ENCODE results near the gene TSPYL1.
A peak's percentile ranks its signal among the peaks of the same experiment; 100 is the strongest.
"Not testable (repeated sequence)": the region's sequence is repeated elsewhere in the genome, so short reads cannot be mapped to it uniquely, and the experiment has no call there.

Gene TSPYL1

GRCh38 chr6:116284984-116285383, 5.3 kb upstream of the TSPYL1 start:
- not testable (repeated sequence) for H3K4me1 ChIP-seq (ENCODE audit: insufficient read depth, low read length); H3K9ac ChIP-seq (ENCODE audit: low read depth, low read length); H3K9me3 ChIP-seq (ENCODE audit: control insufficient read depth, insufficient read depth, low read length); H3K36me3 ChIP-seq (ENCODE audit: insufficient read depth, low read length)

GRCh38 chr6:116283191-116283590, 3.5 kb upstream of the TSPYL1 start:
- Histone ChIP-seq H3K4me1 (ENCODE audit: insufficient read depth, low read length) (peaks cover 7% of the 10 kb centered on the region), H3K36me3 (ENCODE audit: insufficient read depth, low read length) (no peaks in the 10 kb centered on the region), H3K9ac (ENCODE audit: low read depth, low read length) (no peak overlapping the region), H3K9me3 (ENCODE audit: control insufficient read depth, insufficient read depth, low read length) (no peaks in the 10 kb centered on the region)

- Histone ChIP-seq H3K4me1 (ENCODE audit: insufficient read depth, low read length) (peaks cover 10% of the 10 kb centered on the region), H3K36me3 (ENCODE audit: insufficient read depth, low read length) (no peaks in the 10 kb centered on the region), H3K9me3 (ENCODE audit: control insufficient read depth, insufficient read depth, low read length) (no peaks in the 10 kb centered on the region), H3K9ac (ENCODE audit: low read depth, low read length) (no peak overlapping the region)
Measured at GRCh38 chr6:116282698-116283097, 3.0 kb upstream of the TSPYL1 start.

GRCh38 chr6:116280933-116281316, 1.2 kb upstream of the TSPYL1 start:
- H3K9me3 ChIP-seq (ENCODE audit: control insufficient read depth, insufficient read depth, low read length), result no peaks in the 10 kb centered on the region
- no peaks in the 10 kb centered on the region for H3K36me3 ChIP-seq (ENCODE audit: insufficient read depth, low read length)
- peaks cover 10% of the 10 kb centered on the region for H3K4me1 ChIP-seq (ENCODE audit: insufficient read depth, low read length)
- 0 out of 2 replicates have a peak overlapping the region, but pooled peaks have one; percentile 91 for H3K9ac ChIP-seq (ENCODE audit: low read depth, low read length)

- H3K9me3 ChIP-seq (ENCODE audit: control insufficient read depth, insufficient read depth, low read length), result no peaks in the 10 kb centered on the region
- peaks cover 10% of the 10 kb centered on the region for H3K4me1 ChIP-seq (ENCODE audit: insufficient read depth, low read length)
- H3K36me3 ChIP-seq (ENCODE audit: insufficient read depth, low read length), result no peaks in the 10 kb centered on the region
- H3K9ac ChIP-seq (ENCODE audit: low read depth, low read length), result peak overlapping the region; percentile 91
Measured at GRCh38 chr6:116280161-116280932, 617 bp upstream of the TSPYL1 start.

- Histone ChIP-seq H3K9me3 (ENCODE audit: control insufficient read depth, insufficient read depth, low read length) (no peaks in the 10 kb centered on the region), H3K4me1 (ENCODE audit: insufficient read depth, low read length) (peaks cover 10% of the 10 kb centered on the region), H3K36me3 (ENCODE audit: insufficient read depth, low read length) (no peaks in the 10 kb centered on the region), H3K9ac (ENCODE audit: low read depth, low read length) (peak overlapping the region; percentile 91)
Measured at GRCh38 chr6:116278854-116279231, 887 bp downstream of the TSPYL1 start.

- Histone ChIP-seq H3K9ac (ENCODE audit: low read depth, low read length) (peak overlapping the region; percentile 91; the same call in 1 of the 2 replicates), H3K9me3 (ENCODE audit: control insufficient read depth, insufficient read depth, low read length) (no peaks in the 10 kb centered on the region), H3K4me1 (ENCODE audit: insufficient read depth, low read length) (peaks cover 10% of the 10 kb centered on the region), H3K36me3 (ENCODE audit: insufficient read depth, low read length) (no peaks in the 10 kb centered on the region)
Measured at GRCh38 chr6:116278481-116278829, 1.3 kb downstream of the TSPYL1 start.

GRCh38 chr6:116277124-116277523, 2.6 kb downstream of the TSPYL1 start:
- Histone ChIP-seq H3K9ac (ENCODE audit: low read depth, low read length) (peak overlapping the region; percentile 43), H3K36me3 (ENCODE audit: insufficient read depth, low read length) (no peaks in the 10 kb centered on the region), H3K9me3 (ENCODE audit: control insufficient read depth, insufficient read depth, low read length) (no peaks in the 10 kb centered on the region), H3K4me1 (ENCODE audit: insufficient read depth, low read length) (peaks cover 14% of the 10 kb centered on the region)

GRCh38 chr6:116271149-116271708, 8.5 kb downstream of the TSPYL1 start:
- Histone ChIP-seq H3K9me3 (ENCODE audit: control insufficient read depth, insufficient read depth, low read length) (no peaks in the 10 kb centered on the region), H3K9ac (ENCODE audit: low read depth, low read length) (no peak overlapping the region), H3K4me1 (ENCODE audit: insufficient read depth, low read length) (peaks cover 18% of the 10 kb centered on the region; the same call in 1 of the 2 replicates), H3K36me3 (ENCODE audit: insufficient read depth, low read length) (no peaks in the 10 kb centered on the region)

GRCh38 chr6:116268589-116269293, 11.0 kb downstream of the TSPYL1 start:
- H3K9ac ChIP-seq (ENCODE audit: low read depth, low read length), result no peak overlapping the region
- peaks cover 18% of the 10 kb centered on the region; the same call in 1 of the 2 replicates for H3K4me1 ChIP-seq (ENCODE audit: insufficient read depth, low read length)
- H3K9me3 ChIP-seq (ENCODE audit: control insufficient read depth, insufficient read depth, low read length), result no peaks in the 10 kb centered on the region
- no peaks in the 10 kb centered on the region for H3K36me3 ChIP-seq (ENCODE audit: insufficient read depth, low read length)

- Histone ChIP-seq H3K9ac (ENCODE audit: low read depth, low read length) (no peak overlapping the region), H3K4me1 (ENCODE audit: insufficient read depth, low read length) (peaks cover 18% of the 10 kb centered on the region; the same call in 1 of the 2 replicates), H3K36me3 (ENCODE audit: insufficient read depth, low read length) (no peaks in the 10 kb centered on the region), H3K9me3 (ENCODE audit: control insufficient read depth, insufficient read depth, low read length) (no peaks in the 10 kb centered on the region)
Measured at GRCh38 chr6:116267836-116268588, 11.7 kb downstream of the TSPYL1 start.

GRCh38 chr6:116266803-116267202, 12.9 kb downstream of the TSPYL1 start:
- H3K9me3 ChIP-seq (ENCODE audit: control insufficient read depth, insufficient read depth, low read length), result no peaks in the 10 kb centered on the region
- H3K9ac ChIP-seq (ENCODE audit: low read depth, low read length), result no peak overlapping the region

GRCh38 chr6:116265041-116265829, 14.5 kb downstream of the TSPYL1 start:
- no peaks in the 10 kb centered on the region for H3K36me3 ChIP-seq (ENCODE audit: insufficient read depth, low read length)
- no peaks in the 10 kb centered on the region for H3K9me3 ChIP-seq (ENCODE audit: control insufficient read depth, insufficient read depth, low read length)
- H3K4me1 ChIP-seq (ENCODE audit: insufficient read depth, low read length), result no peaks in the 10 kb centered on the region
- H3K9ac ChIP-seq (ENCODE audit: low read depth, low read length), result no peak overlapping the region

More at GRCh38 chr6:116266803-116267202, 12.9 kb downstream of the TSPYL1 start:
- no peaks in the 10 kb centered on the region for H3K36me3 ChIP-seq (ENCODE audit: insufficient read depth, low read length)
- peaks cover 11% of the 10 kb centered on the region; the same call in 1 of the 2 replicates for H3K4me1 ChIP-seq (ENCODE audit: insufficient read depth, low read length)

GRCh38 chr6:116263353-116263752, 16.4 kb downstream of the TSPYL1 start:
- Histone ChIP-seq H3K9ac (ENCODE audit: low read depth, low read length) (no peak overlapping the region), H3K4me1 (ENCODE audit: insufficient read depth, low read length) (no peaks in the 10 kb centered on the region), H3K36me3 (ENCODE audit: insufficient read depth, low read length) (no peaks in the 10 kb centered on the region), H3K9me3 (ENCODE audit: control insufficient read depth, insufficient read depth, low read length) (no peaks in the 10 kb centered on the region)
